ENCODE measurements around the gene PRRX2.

PRRX2 gene

DNA sequence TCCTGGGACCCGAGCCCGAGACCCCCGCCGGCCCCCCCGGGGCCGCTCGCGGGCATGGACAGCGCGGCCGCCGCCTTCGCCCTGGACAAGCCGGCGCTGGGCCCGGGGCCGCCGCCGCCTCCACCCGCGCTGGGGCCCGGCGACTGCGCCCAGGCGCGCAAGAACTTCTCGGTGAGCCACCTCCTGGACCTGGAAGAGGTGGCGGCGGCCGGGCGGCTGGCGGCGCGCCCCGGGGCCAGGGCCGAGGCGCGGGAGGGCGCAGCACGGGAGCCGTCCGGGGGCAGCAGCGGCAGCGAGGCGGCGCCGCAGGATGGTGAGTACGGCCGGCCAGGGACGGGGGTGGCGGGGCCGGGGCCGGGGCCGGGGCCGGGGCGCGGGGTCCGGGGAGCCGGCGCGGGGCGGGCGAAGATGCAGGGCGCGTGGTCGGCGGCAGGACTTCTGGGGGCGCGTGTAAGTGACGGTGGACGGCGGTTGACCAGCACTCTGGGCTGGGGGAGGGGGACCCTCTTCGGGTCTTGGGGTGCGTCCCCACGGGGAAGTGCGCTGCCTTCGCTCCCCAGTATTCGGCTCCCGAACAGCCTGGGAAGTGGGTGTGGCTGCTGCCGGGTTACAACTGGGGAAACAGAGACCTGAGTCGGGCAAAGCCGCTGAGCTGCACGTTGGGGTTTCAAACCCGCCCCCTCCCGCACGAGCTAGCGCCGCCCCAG, 520 bp downstream of the PRRX2 start:
- Histone ChIP-seq H3K27me3 (ENCODE audit: control insufficient read depth, low read length) (no peaks in the 10 kb centered on the region), H3K4me3 (ENCODE audit: low read length) (no peak overlapping the region), H4K20me1 (ENCODE audit: control insufficient read depth, insufficient read depth, low read depth, low read length) (no peaks in the 10 kb centered on the region), H3K4me1 (ENCODE audit: control insufficient read depth, low read length) (no peaks in the 10 kb centered on the region), H3K4me2 (ENCODE audit: low read length) (no peak overlapping the region), H3K9me3 (ENCODE audit: control insufficient read depth, insufficient read depth, low read length) (no peaks in the 10 kb centered on the region), H3F3A (ENCODE audit: control insufficient read depth, insufficient read depth) (no peaks in the 10 kb centered on the region), H3K79me2 (ENCODE audit: control insufficient read depth, low read length) (no peaks in the 10 kb centered on the region), H3K9me2 (replicated peaks; ENCODE audit: control insufficient read depth, low read length) (no peaks in the 10 kb centered on the region), H3K36me3 (ENCODE audit: control insufficient read depth, low read length) (no peaks in the 10 kb centered on the region), H3K27ac (ENCODE audit: low read depth, low read length) (no peak overlapping the region)
- TF ChIP-seq, protein P1, sequence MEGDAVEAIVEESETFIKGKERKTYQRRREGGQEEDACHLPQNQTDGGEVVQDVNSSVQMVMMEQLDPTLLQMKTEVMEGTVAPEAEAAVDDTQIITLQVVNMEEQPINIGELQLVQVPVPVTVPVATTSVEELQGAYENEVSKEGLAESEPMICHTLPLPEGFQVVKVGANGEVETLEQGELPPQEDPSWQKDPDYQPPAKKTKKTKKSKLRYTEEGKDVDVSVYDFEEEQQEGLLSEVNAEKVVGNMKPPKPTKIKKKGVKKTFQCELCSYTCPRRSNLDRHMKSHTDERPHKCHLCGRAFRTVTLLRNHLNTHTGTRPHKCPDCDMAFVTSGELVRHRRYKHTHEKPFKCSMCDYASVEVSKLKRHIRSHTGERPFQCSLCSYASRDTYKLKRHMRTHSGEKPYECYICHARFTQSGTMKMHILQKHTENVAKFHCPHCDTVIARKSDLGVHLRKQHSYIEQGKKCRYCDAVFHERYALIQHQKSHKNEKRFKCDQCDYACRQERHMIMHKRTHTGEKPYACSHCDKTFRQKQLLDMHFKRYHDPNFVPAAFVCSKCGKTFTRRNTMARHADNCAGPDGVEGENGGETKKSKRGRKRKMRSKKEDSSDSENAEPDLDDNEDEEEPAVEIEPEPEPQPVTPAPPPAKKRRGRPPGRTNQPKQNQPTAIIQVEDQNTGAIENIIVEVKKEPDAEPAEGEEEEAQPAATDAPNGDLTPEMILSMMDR (IDR thresholded peaks at IDR 0.05; ENCODE audit: low read depth, low read length, poor library complexity, severe bottlenecking), result no peak
- no peak for TF ChIP-seq EZH2phosphoT487 (IDR thresholded peaks at IDR 0.05; ENCODE audit: borderline replicate concordance, low read length)

DNA sequence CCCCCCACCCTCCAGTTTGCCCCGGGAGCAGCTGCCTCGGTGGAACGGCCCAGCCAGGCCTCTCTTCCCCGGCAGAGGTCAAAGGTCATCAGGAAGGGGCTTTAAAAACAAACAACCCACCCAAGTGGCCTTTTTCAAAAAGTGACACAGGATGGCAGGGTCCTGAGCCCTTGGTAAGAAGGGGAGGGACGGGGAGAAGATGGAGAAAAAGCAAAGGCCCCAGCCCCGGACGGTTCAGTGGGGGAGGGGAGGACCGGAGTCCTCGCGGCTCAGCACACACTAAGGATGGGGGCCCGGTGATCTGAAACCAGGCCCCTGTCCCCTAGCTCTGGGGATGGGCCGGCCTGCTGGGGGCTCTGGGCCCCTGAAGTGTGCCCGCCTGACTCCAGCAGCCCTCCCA, 1.1 kb downstream of the PRRX2 start:
- no peak overlapping the region for H3K4me2 ChIP-seq (ENCODE audit: low read length)
- no peaks in the 10 kb centered on the region for H3K79me2 ChIP-seq (ENCODE audit: control insufficient read depth, low read length)
- no peaks in the 10 kb centered on the region for H3K9me3 ChIP-seq (ENCODE audit: control insufficient read depth, insufficient read depth, low read length)
- H3K27ac ChIP-seq (ENCODE audit: low read depth, low read length), result no peak overlapping the region
- TF ChIP-seq, protein P1 (IDR thresholded peaks at IDR 0.05; ENCODE audit: low read depth, low read length, poor library complexity, severe bottlenecking), result no peak
- TF ChIP-seq EZH2phosphoT487 (IDR thresholded peaks at IDR 0.05; ENCODE audit: borderline replicate concordance, low read length), result no peak
- no peaks in the 10 kb centered on the region for H4K20me1 ChIP-seq (ENCODE audit: control insufficient read depth, insufficient read depth, low read depth, low read length)
- H3K4me3 ChIP-seq (ENCODE audit: low read length), result no peak overlapping the region
- no peaks in the 10 kb centered on the region for H3K27me3 ChIP-seq (ENCODE audit: control insufficient read depth, low read length)
- H3K4me1 ChIP-seq (ENCODE audit: control insufficient read depth, low read length), result no peaks in the 10 kb centered on the region
- no peaks in the 10 kb centered on the region for H3F3A ChIP-seq (ENCODE audit: control insufficient read depth, insufficient read depth)
- H3K9me2 ChIP-seq (replicated peaks; ENCODE audit: control insufficient read depth, low read length), result no peaks in the 10 kb centered on the region
- H3K36me3 ChIP-seq (ENCODE audit: control insufficient read depth, low read length), result no peaks in the 10 kb centered on the region

- H3K9me3 ChIP-seq (ENCODE audit: control insufficient read depth, insufficient read depth, low read length), result no peaks in the 10 kb centered on the region
- no peaks in the 10 kb centered on the region for H3K9me2 ChIP-seq (replicated peaks; ENCODE audit: control insufficient read depth, low read length)
- TF ChIP-seq, protein P1 (IDR thresholded peaks at IDR 0.05; ENCODE audit: low read depth, low read length, poor library complexity, severe bottlenecking), result no peak
- TF ChIP-seq EZH2phosphoT487 (IDR thresholded peaks at IDR 0.05; ENCODE audit: borderline replicate concordance, low read length), result no peak
- no peaks in the 10 kb centered on the region for H3F3A ChIP-seq (ENCODE audit: control insufficient read depth, insufficient read depth)
- H3K4me2 ChIP-seq (ENCODE audit: low read length), result no peak overlapping the region
- H4K20me1 ChIP-seq (ENCODE audit: control insufficient read depth, insufficient read depth, low read depth, low read length), result no peaks in the 10 kb centered on the region
- H3K4me3 ChIP-seq (ENCODE audit: low read length), result no peak overlapping the region
- no peaks in the 10 kb centered on the region for H3K27me3 ChIP-seq (ENCODE audit: control insufficient read depth, low read length)
- H3K4me1 ChIP-seq (ENCODE audit: control insufficient read depth, low read length), result no peaks in the 10 kb centered on the region
- no peaks in the 10 kb centered on the region for H3K79me2 ChIP-seq (ENCODE audit: control insufficient read depth, low read length)
- H3K36me3 ChIP-seq (ENCODE audit: control insufficient read depth, low read length), result no peaks in the 10 kb centered on the region
- H3K27ac ChIP-seq (ENCODE audit: low read depth, low read length), result no peak overlapping the region
These were observed 1.9 kb downstream of the PRRX2 start for GRCh38 chr9:129667378-129667777.

Data from DOHH2 (cell line).